ENCODE data around the gene DLD. TPM values are rescaled to one million over a fixed set of nuclear protein-coding genes. Genes with fewer than 3 reads are reported as not detected.
"Not testable (repeated sequence)": the region's sequence is repeated elsewhere in the genome, so short reads cannot be mapped to it uniquely, and the experiment has no call there.

Gene DLD
- total RNA-seq, 2 donors from 2014 or later: 77.4 to 84.1 TPM

- H3K4me3 ChIP-seq: no peak overlapping the region
- H3K4me1 ChIP-seq (replicated peaks): no peaks in the 10 kb centered on the region
- no peaks in the 10 kb centered on the region for H3K9me3 ChIP-seq
- H3K27ac ChIP-seq: no peak overlapping the region
- H3K27me3 ChIP-seq (replicated peaks; ENCODE audit: insufficient read depth): no peaks in the 10 kb centered on the region
- intact Hi-C loops (cut with DNase I): loop anchor here (5.0 to 10.0 kb wide), 3 partner anchors 104 to 314 kb away; partner anchors contain the start of genes COG5 and DUS4L
- H3K36me3 ChIP-seq: no peaks in the 10 kb centered on the region
- no peak for DNase-seq (ENCODE audit: low spot score)
- TF ChIP-seq POLR2AphosphoS5 (IDR thresholded peaks at IDR 0.05) (no peak), POLR2A (IDR thresholded peaks at IDR 0.05) (no peak), CTCF (IDR thresholded peaks at IDR 0.05) (no peak)
- 64% methylated on average over 3 of the region's 3 CpGs for WGBS
Measured at GRCh38 chr7:107878636-107879035, 12.3 kb upstream of the DLD start.

- Histone ChIP-seq H3K36me3 (no peaks in the 10 kb centered on the region), H3K9me3 (no peaks in the 10 kb centered on the region), H3K4me3 (no peak overlapping the region), H3K4me1 (replicated peaks) (no peaks in the 10 kb centered on the region), H3K27me3 (replicated peaks; ENCODE audit: insufficient read depth) (no peaks in the 10 kb centered on the region), H3K27ac (no peak overlapping the region)
- peak; percentile 39 for DNase-seq (ENCODE audit: low spot score)
- intact Hi-C loops (cut with DNase I): loop anchor here (2.0 to 10.0 kb wide), 4 partner anchors 105 to 417 kb away; partner anchors contain the start of genes COG5 and DUS4L
- 2% methylated on average over 3 of the region's 3 CpGs for WGBS
- TF ChIP-seq CTCF (IDR thresholded peaks at IDR 0.05) (peak; percentile 39 to 80 (median 70)), POLR2A (IDR thresholded peaks at IDR 0.05) (no peak), POLR2AphosphoS5 (IDR thresholded peaks at IDR 0.05) (peak; percentile 25)
Measured at GRCh38 chr7:107879400-107880035, 11.5 kb upstream of the DLD start.

GRCh38 chr7:107882766-107883165, 8.2 kb upstream of the DLD start:
- 88% methylated on average over 2 of the region's 2 CpGs for WGBS
- intact Hi-C loops (cut with DNase I): no loop called here
- Histone ChIP-seq H3K27ac (no peak overlapping the region), H3K4me3 (no peak overlapping the region), H3K27me3 (replicated peaks; ENCODE audit: insufficient read depth) (no peaks in the 10 kb centered on the region), H3K9me3 (no peaks in the 10 kb centered on the region), H3K36me3 (no peaks in the 10 kb centered on the region), H3K4me1 (replicated peaks) (no peaks in the 10 kb centered on the region)
- DNase-seq (ENCODE audit: low spot score): no peak
- no peak for TF ChIP-seq POLR2A (IDR thresholded peaks at IDR 0.05)
- TF ChIP-seq POLR2AphosphoS5 (IDR thresholded peaks at IDR 0.05): no peak
- no peak for TF ChIP-seq CTCF (IDR thresholded peaks at IDR 0.05)

- intact Hi-C loops (cut with DNase I): no loop called here
- Histone ChIP-seq H3K4me1 (replicated peaks) (no peaks in the 10 kb centered on the region), H3K9me3 (no peaks in the 10 kb centered on the region), H3K27ac (no peak overlapping the region), H3K4me3 (no peak overlapping the region), H3K36me3 (no peaks in the 10 kb centered on the region), H3K27me3 (replicated peaks; ENCODE audit: insufficient read depth) (no peaks in the 10 kb centered on the region)
- 65% methylated on average over 6 of the region's 6 CpGs for WGBS
- DNase-seq (ENCODE audit: low spot score): no peak
- TF ChIP-seq POLR2AphosphoS5 (IDR thresholded peaks at IDR 0.05) (no peak), POLR2A (IDR thresholded peaks at IDR 0.05) (no peak), CTCF (IDR thresholded peaks at IDR 0.05) (no peak)
Measured at GRCh38 chr7:107884066-107884818, 6.7 kb upstream of the DLD start.

- DNase-seq (ENCODE audit: low spot score); H3K4me3 ChIP-seq; H3K36me3 ChIP-seq; intact Hi-C loops (cut with DNase I); H3K27me3 ChIP-seq (replicated peaks; ENCODE audit: insufficient read depth); H3K9me3 ChIP-seq; H3K4me1 ChIP-seq (replicated peaks); H3K27ac ChIP-seq: not testable (repeated sequence)
- 94% methylated on average over 17 of the region's 22 CpGs for WGBS
Measured at GRCh38 chr7:107887827-107888226, 3.2 kb upstream of the DLD start.
